Activated CD4-positive, alpha-beta T cell treated with anti-CD3 and anti-CD28 coated beads, Interleukin-2, amount 50 U/mL, for 4 hours (primary cell): ENCODE results near the gene MED12.

ENCODE experiments used
- DNase-seq, 2 experiments: peaks; one replicate each; pipeline ENCODE4 v3.0.0-alpha.2; 2020

The MED12 gene

GRCh38 chrX:71118032-71118984 lies at the start of gene MED12:
Gene MED12, plus strand, starts transcription at chrX:71118596. Its CDS starts 159 bp downstream, at chrX:71118755.
- peak; percentile 65 to 67 for DNase-seq

- no peak for DNase-seq
These were observed 47.9 kb upstream of the MED12 start for GRCh38 chrX:71070531-71070930.

- no peak for DNase-seq
These were observed 36.9 kb upstream of the MED12 start for GRCh38 chrX:71081330-71082123.

DNA sequence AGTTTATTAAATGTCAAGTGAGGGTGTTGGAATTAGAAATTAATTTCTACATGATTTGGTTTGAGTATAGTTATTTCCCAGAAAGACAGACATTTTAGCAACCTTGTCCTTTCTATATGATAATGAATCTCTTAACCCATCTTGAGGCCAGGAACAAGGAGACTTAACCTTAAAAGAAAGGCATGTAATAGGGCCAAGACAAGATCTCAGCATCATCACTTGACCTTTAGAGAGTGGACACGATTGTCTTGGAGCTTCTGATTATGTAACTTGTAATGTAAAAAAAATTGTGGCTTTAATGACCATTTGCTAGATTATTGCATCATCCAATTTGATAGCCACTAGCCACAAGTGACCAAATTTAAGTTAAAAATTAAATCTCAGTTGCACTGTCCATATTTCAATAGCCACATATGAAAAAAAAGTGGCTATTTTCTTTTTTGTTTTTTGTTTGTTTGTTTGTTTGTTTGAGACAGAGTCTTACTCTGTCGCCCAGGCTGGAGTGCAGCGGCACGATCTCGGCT lies 36.2 kb upstream of the MED12 start:
- DNase-seq: no peak

GRCh38 chrX:71082822-71083221 lies 35.6 kb upstream of the MED12 start:
- no peak for DNase-seq

GRCh38 chrX:71085900-71086299 lies 32.5 kb upstream of the MED12 start:
- DNase-seq: no peak

GRCh38 chrX:71091263-71091662 lies 27.1 kb upstream of the MED12 start:
- DNase-seq: no peak

GRCh38 chrX:71095033-71095432 lies 23.4 kb upstream of the MED12 start:
- DNase-seq: no peak

- DNase-seq: peak; percentile 83
These were observed 22.8 kb upstream of the MED12 start, which contains the start of gene FOXO4 for GRCh38 chrX:71095555-71095980. Gene FOXO4, plus strand, starts transcription at chrX:71095851. Its CDS starts 678 bp downstream, at chrX:71096529.

DNA sequence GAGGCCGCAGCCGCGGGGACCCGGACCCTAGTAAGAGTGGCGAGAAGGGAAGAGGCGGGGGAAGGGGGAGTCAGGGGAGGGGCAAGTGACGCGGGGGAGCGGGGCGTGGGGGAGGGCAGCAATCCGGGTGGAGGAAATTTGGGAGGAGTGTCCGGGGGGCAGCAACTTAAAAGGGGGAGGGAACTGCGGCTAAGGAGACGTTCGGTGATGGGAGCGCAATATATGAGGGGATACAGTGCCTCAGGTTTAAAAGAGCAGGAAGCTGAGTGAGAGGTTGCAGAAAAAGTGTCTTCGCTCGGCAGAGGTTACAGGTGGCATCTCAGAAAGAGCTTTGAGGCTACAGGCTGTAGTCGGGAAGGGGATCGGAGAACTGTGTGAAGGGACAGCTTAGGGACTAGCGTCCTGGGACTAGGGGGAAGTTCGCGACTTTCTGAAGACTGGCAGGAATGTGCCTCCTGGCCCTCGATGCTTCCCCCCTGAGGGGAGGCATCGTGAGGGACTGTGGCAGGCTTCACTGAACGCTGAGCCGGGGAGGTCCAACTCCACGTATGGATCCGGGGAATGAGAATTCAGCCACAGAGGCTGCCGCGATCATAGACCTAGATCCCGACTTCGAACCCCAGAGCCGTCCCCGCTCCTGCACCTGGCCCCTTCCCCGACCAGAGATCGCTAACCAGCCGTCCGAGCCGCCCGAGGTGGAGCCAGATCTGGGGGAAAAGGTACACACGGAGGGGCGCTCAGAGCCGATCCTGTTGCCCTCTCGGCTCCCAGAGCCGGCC lies 22.2 kb upstream of the MED12 start:
- no peak for DNase-seq

DNA sequence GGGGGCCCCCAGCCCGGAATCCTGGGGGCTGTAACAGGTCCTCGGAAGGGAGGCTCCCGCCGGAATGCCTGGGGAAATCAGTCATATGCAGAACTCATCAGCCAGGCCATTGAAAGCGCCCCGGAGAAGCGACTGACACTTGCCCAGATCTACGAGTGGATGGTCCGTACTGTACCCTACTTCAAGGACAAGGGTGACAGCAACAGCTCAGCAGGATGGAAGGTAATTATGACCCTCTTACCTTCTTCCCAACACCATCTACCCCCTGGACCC lies 21.7 kb upstream of the MED12 start:
- no peak for DNase-seq

GRCh38 chrX:71098302-71098701 lies 20.1 kb upstream of the MED12 start:
- DNase-seq: peak; percentile 73 to 75

GRCh38 chrX:71098951-71099506 lies 19.4 kb upstream of the MED12 start:
- DNase-seq: no peak

DNA sequence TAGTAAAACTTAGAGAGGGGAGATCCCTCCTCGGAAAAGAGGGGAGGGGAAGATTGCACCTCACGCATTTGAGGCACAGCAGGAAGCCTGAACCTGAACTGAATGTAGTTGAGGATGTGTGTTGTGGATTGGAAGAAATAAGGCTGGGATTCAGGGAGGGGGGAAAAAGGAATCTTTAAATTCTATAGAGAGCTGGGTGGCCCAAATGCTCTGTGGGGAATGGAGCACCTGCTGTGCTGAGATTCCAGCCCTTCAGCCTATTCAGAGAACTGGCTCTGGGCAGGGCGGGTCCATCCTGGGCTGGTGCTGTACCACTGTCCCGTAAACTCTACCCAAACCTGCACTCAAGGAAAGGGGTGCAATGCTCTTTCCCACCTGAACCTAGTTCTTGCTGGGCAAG lies 18.7 kb upstream of the MED12 start:
- no peak for DNase-seq

GRCh38 chrX:71100581-71101505 lies 17.6 kb upstream of the MED12 start:
- DNase-seq: no peak

DNA sequence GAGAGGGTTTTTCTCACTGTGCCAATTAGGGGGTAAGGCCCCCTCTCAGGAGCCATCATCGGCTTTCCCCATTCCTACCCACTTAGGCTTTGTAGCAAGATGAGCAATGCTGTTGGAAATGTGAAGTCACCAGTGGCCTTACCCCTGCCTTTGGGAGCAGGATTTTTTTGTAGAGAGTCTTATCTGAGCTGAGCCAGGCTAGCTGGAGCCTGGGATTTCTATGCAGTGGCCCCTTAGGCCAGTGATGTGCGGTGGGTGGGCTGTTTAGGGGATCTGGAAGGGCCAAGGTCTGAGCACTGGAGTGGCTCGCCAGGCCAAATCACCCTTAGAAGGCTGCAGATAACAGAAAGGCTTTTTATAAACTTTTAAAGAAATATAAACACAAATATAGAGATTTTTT lies 16.1 kb upstream of the MED12 start:
- DNase-seq: no peak

DNA sequence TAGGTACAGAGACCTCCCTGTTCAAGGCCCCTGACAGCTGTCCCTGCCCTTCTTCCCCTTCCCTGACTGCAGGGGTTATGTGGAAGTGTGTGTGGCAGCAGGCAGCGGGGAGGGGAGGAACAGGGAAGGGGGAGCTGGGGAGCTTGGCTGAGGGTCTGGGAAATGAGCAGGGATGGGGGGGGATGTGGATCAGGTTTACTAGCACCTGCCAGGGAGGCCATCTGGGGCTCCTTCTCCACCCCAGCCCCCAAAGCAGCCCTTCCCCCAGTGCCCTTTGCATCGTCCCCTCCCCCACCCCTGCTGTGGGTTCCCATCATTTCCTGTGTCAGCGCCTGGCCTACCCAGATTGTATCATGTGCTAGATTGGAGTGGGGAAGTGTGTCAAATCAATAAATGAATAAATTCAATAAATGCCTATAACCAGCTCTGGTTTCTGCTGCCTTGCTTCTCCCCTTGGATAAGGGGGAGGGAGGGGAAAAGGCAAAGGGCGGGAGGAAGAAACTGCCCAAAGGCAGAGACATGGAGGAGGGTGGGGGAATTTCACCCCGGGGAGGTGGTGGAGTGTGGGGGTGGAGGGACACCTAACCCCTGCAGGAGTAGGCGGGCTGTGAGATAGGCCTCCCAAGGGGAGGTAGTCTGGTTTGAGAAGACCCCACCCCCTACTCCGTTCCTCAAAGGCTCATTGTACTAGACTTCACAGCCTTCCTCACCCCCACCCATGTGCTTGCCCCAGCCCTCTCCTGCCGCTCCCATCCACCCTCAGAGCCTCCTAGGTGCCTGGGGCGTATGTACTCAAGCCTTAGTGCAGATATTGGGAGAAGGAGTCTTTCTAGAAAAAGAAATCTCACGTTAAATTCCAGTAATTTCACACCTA lies 15.0 kb upstream of the MED12 start:
- peak in 1 of 2 experiments; percentile 37 for DNase-seq

DNA sequence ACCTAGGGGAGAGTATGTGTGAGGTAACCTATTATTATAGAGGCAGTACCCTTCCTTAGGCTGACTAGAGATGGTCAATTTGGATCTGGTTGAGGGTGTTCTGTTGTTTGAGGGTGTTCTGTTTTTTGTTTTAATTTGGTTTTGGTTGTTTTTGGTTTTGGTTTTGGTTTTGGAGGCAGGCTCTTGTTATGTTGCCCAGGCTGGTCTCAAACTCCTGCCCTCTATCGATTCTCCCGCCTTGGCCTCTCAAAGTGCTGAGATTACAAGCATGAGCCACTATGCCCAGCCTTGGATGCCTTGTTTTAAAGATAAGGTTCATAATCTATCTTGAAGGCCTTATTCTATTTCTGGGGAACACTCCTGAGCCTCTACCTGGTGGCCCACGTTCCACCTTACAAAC lies 12.8 kb upstream of the MED12 start:
- no peak for DNase-seq

GRCh38 chrX:71106427-71106826 lies 12.0 kb upstream of the MED12 start, which contains the start of gene CXorf65:
Gene CXorf65, minus strand, starts transcription at chrX:71106740. Its CDS starts 184 bp downstream, at chrX:71106556.
- DNase-seq: no peak

DNA sequence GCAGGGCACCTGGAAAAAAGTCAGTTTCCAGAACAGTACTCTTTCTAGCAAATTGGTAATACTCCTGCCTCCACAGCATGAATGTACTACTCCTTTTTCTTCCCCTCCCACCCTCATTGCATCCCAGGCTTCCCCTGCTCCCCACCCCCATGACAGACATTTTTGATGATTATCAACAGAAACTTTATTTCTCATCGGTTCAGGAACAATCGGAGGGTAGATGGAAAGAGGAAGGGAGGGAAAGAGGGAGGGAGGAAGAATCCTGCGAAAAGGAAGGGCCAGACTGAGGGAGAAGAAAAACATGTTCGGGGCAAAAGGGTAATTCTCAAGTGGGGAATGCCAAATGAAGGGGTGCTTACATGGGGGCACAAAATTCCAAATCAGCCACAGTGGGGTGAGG lies 11.2 kb upstream of the MED12 start:
- no peak for DNase-seq
